NCI-H748 (cell line): ENCODE measurements around the gene SLC41A3.

ENCODE experiments used
- DNase-seq: peaks from one replicate; lab custom pipeline; 2025; ENCODE audit not compliant: unreplicated experiment; lab: John Stamatoyannopoulos, UW

Gene SLC41A3

GRCh38 chr3:126121074-126121473, 37.1 kb upstream of the SLC41A3 start:
- no peak for DNase-seq

- no peak for DNase-seq
Observed at GRCh38 chr3:126119976-126120375, 36.1 kb upstream of the SLC41A3 start.

- peak; percentile 75 for DNase-seq
Observed at GRCh38 chr3:126119008-126119675, 35.2 kb upstream of the SLC41A3 start.

- no peak for DNase-seq
Observed at GRCh38 chr3:126118591-126118990, 34.7 kb upstream of the SLC41A3 start.

- no peak for DNase-seq
Observed at GRCh38 chr3:126117786-126118185, 33.9 kb upstream of the SLC41A3 start.

- DNase-seq, result no peak
Observed at GRCh38 chr3:126117212-126117611, 33.3 kb upstream of the SLC41A3 start.

- no peak for DNase-seq
Observed at GRCh38 chr3:126116526-126116925, 32.6 kb upstream of the SLC41A3 start.

- DNase-seq, result no peak
Observed at GRCh38 chr3:126114443-126115386, 30.8 kb upstream of the SLC41A3 start.

GRCh38 chr3:126113733-126114442, 30.0 kb upstream of the SLC41A3 start:
- no peak for DNase-seq

- DNase-seq, result no peak
Observed at GRCh38 chr3:126113238-126113555, 29.3 kb upstream of the SLC41A3 start.

GRCh38 chr3:126112531-126113237, 28.8 kb upstream of the SLC41A3 start:
- no peak for DNase-seq

- DNase-seq, result no peak
Observed at GRCh38 chr3:126111566-126112475, 27.9 kb upstream of the SLC41A3 start.

- no peak for DNase-seq
Observed at GRCh38 chr3:126111126-126111551, 27.2 kb upstream of the SLC41A3 start.

- DNase-seq, result no peak
Observed at GRCh38 chr3:126110431-126111125, 26.7 kb upstream of the SLC41A3 start.

- DNase-seq, result no peak
Observed at GRCh38 chr3:126109880-126110235, 25.9 kb upstream of the SLC41A3 start.

- DNase-seq, result no peak
Observed at GRCh38 chr3:126109146-126109879, 25.4 kb upstream of the SLC41A3 start.

- DNase-seq, result no peak
Observed at GRCh38 chr3:126108676-126109050, 24.7 kb upstream of the SLC41A3 start.

GRCh38 chr3:126107957-126108675, 24.2 kb upstream of the SLC41A3 start:
- no peak for DNase-seq
